Measurements from ENCODE around the gene NDUFAF5.
A peak's percentile ranks its signal among the peaks of the same experiment; 100 is the strongest.

NDUFAF5 gene

GRCh38 chr20:13778827-13779226 lies 6.0 kb upstream of the NDUFAF5 start:
- DNase-seq (ENCODE audit: low spot score) = no peak

GRCh38 chr20:13783528-13783927 lies 1.3 kb upstream of the NDUFAF5 start:
- no peak for DNase-seq (ENCODE audit: low spot score)

- no peak for DNase-seq (ENCODE audit: low spot score)
Observed at GRCh38 chr20:13784271-13784892, 446 bp upstream of the NDUFAF5 start.

GRCh38 chr20:13786143-13786828 lies 1.5 kb downstream of the NDUFAF5 start:
- DNase-seq (ENCODE audit: low spot score) = no peak

GRCh38 chr20:13788167-13788834 lies 3.5 kb downstream of the NDUFAF5 start:
- DNase-seq (ENCODE audit: low spot score) = peak; percentile 30

GRCh38 chr20:13790708-13791107 lies 5.9 kb downstream of the NDUFAF5 start:
- no peak for DNase-seq (ENCODE audit: low spot score)

GRCh38 chr20:13791540-13792459 lies 7.0 kb downstream of the NDUFAF5 start:
- peak; percentile 38 for DNase-seq (ENCODE audit: low spot score)

- DNase-seq (ENCODE audit: low spot score) = no peak
Observed at GRCh38 chr20:13793001-13793400, 8.2 kb downstream of the NDUFAF5 start.

GRCh38 chr20:13794667-13795066 lies 9.8 kb downstream of the NDUFAF5 start:
- no peak for DNase-seq (ENCODE audit: low spot score)

GRCh38 chr20:13799040-13799439 lies 14.2 kb downstream of the NDUFAF5 start:
- no peak for DNase-seq (ENCODE audit: low spot score)

- DNase-seq (ENCODE audit: low spot score) = no peak
Observed at GRCh38 chr20:13799974-13800373, 15.1 kb downstream of the NDUFAF5 start.

GRCh38 chr20:13800728-13801134 lies 15.9 kb downstream of the NDUFAF5 start:
- DNase-seq (ENCODE audit: low spot score) = no peak

- DNase-seq (ENCODE audit: low spot score) = no peak
Observed at GRCh38 chr20:13809373-13809772, 24.5 kb downstream of the NDUFAF5 start.

GRCh38 chr20:13809855-13810254 lies 25.0 kb downstream of the NDUFAF5 start:
- DNase-seq (ENCODE audit: low spot score) = no peak

- no peak for DNase-seq (ENCODE audit: low spot score)
Observed at GRCh38 chr20:13810446-13810845, 25.6 kb downstream of the NDUFAF5 start.

GRCh38 chr20:13813910-13814309 lies 29.1 kb downstream of the NDUFAF5 start:
- no peak for DNase-seq (ENCODE audit: low spot score)

- DNase-seq (ENCODE audit: low spot score) = no peak
Observed at GRCh38 chr20:13814672-13815071, 29.8 kb downstream of the NDUFAF5 start.

- DNase-seq (ENCODE audit: low spot score) = no peak
Observed at GRCh38 chr20:13816757-13817156, 31.9 kb downstream of the NDUFAF5 start.

GRCh38 chr20:13817342-13817741 lies 32.5 kb downstream of the NDUFAF5 start:
- DNase-seq (ENCODE audit: low spot score) = no peak

- peak; percentile 40 for DNase-seq (ENCODE audit: low spot score)
Observed at GRCh38 chr20:13819885-13820645, 35.2 kb downstream of the NDUFAF5 start.

GRCh38 chr20:13821876-13822275 lies 37.0 kb downstream of the NDUFAF5 start:
- DNase-seq (ENCODE audit: low spot score) = no peak

All from putamen (tissue), 1 donor.